ENCODE measurements around the gene TMEM63A. TPM values are rescaled to one million over a fixed set of nuclear protein-coding genes. Genes with fewer than 3 reads are reported as not detected.
"Not testable (repeated sequence)": the region's sequence is repeated elsewhere in the genome, so short reads cannot be mapped to it uniquely, and the experiment has no call there.

Gene TMEM63A
- polyA plus RNA-seq (ENCODE audit: insufficient read length in 10 of 10), result 10 to 100 TPM; 15.6 to 41.8 (median 22.4) TPM
- long read RNA-seq, donor 1, partial matches to known transcripts, result 0 of 1 reads
- long read RNA-seq, donor 1, other reads (novel, unspliced or antisense), result 0 of 1 reads
- long read RNA-seq, donor 2, result 0 reads
- long read RNA-seq, donor 3, result 0 reads
- long read RNA-seq, donor 4, result 0 reads
- long read RNA-seq, donor 5, result 0 reads
- long read RNA-seq, donor 6, full-length matches to known transcripts, result 1 of 1 reads
- long read RNA-seq, donor 6, partial matches to known transcripts, result 0 of 1 reads
- long read RNA-seq, donor 6, other reads (novel, unspliced or antisense), result 0 of 1 reads
- long read RNA-seq, donor 7, result 0 reads
- long read RNA-seq, donor 8, full-length matches to known transcripts, result 1 of 1 reads
- long read RNA-seq, donor 8, partial matches to known transcripts, result 0 of 1 reads
- long read RNA-seq, donor 8, other reads (novel, unspliced or antisense), result 0 of 1 reads
- long read RNA-seq, donor 9, result 0 reads

DNA sequence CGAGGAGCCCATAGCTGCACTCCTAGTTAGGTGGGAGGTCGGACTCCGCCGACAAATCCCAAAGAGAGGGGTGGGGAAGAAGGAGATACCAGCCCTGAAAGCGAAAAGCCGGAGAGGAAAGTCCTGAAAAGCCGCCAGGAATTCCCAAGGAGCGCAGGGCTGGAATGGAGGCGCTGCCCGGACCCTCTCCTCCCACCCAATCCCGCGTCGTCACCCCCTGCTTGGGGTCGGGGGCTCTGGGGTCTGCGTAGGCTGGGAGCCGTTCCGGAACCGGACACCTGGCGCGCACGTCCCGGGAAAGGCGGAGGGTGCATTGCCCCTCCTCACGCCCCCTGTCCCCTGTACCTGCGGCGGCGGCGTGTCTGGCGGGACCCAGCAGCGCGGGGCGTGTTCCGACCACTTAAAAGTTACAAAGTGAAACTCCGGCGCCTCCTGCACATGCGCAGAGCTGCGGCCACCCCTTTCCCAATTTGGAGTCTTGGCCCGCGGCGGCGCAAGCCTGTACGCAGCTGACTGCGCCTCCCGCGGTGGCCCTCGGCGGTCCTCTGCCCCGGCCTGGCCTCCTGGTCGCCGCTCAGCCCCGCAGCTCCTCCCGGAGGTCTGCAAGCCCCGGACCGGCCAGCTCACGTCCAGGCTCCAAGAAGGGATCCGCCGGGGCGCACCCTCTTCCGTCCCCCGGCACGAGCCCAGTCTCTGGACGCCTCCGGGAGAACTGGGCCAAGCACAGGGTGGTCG, at the start of gene TMEM63A:
Gene TMEM63A (minus strand): TSS at position 422 of the 735 bp plus-strand sequence. CDS start 4,800 bp downstream, outside the sequence.
- DNase-seq, result peak; percentile 87 to 96 (median 92)

DNA sequence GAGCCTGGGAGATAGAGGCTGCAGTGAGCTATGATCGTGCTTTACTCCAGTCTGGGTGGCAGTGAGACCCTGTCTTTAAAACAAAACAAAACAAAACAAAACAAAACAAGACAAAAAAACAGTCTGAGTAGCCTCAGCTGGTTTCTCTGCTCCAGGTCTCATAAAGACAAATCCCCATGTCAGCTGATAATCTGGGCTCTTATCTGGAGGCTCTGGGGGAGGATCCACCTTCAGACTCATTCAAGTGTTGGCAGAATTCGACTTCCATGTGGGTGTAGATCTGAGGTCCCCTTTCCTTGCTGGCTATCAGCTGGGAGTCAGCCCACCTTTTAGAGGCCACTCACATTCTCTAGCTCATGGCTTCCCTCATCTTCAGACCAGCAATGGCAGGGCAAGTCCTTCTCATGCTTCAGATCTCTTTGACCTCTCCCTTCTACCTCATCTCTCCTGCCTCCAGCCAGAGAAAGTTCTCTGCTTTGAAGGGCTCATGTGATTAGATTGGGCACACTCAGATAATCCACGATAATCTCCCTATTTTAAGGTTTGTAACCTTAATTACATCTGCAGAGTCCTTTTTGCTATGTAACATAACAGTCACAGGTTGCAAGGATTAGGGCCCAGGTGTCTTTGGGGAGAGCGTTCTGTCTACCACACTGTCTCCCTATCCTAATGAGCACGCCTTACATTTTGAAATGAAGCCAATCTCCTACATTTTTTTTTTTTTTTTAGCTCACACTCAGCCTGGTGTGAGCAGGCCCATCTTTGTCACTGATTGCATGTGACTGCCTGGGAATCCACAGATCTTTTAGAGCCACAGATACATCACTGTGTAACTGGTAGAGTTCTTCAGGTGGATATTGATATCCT, 49.3 kb upstream of the TMEM63A start:
- DNase-seq, result no peak

DNA sequence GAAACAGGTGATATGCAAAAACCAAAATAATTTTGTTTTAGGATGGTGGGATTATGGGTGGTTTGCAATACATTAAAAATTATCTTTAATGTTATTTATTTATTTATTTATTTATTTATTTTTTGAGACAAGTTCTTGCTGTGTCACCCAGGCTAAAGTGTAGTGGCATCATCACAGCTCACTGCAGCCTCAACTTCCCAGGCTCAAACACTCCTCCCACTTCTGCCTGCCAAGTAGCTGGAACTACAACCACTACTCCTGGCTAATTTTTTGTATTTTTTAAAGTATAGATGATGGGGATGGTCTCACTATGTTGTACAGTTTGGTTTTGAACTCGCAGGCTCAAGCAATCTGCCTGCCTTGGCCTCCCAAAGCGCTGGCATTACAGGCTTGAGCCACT, 48.4 kb upstream of the TMEM63A start:
- no peak for DNase-seq

DNA sequence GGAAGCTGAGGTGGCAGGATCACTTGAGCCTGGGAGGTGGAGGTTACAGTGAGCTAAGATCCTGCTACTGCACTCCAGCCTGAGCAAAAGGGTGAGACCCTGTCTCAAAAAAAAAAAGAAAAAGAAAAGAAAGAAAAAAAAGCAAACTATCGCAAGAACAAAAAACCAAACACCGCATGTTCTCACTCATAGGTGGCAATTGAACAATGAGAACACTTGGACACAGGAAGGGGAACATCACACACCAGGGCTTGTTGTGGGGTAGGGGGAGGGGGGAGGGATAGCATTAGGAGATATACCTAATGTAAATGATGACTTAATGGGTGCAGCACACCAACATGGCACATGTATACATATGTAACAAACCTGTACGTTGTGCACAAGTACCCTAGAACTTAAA, 47.3 kb upstream of the TMEM63A start:
- not testable (repeated sequence) for DNase-seq

DNA sequence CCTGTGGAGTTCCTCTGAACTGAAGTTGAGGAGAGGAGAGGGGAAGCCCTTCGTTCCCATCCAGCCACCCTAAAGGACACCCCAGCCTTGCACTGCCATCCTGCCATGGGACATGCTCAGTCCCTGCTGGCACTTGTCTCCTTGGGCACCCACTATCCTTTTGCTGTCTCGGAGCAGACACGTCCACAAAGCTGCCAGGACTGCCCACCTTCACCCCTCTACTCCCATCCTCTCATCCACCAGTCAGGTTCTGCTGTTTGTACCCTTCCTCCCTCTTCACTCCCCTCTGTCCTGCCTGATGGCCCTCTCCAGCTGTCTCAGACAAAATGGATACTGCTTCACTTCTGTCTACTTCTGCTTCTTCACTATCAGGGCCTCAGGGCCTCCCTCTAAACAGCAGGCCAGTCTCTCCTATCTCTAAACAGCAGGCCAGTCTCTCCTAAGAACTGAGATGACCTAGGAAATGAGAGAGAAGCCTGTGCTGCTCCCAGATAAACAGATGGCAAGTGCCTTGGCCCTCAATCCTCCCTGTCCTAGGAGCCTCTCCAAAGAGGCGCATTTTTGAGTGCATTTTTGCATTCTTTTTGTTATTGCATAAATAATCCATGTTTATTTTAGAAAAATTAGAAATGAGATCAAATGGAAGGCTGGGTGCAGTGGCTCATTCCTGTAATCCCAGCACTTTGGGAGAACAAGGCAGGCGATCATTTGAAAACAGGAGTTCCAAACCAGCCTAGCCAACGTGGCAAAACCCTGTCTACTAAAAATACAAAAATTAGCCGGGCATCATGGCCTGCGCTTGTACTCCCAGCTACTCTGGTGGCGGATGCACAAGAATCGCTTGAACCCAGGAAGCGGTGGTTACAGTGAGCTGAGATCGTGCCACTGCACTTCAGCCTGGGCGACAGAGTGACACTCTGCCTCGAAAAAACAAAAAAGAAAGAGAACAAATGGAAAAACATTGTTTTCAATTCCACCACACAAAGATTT, 46.3 kb upstream of the TMEM63A start:
- DNase-seq, result no peak

DNA sequence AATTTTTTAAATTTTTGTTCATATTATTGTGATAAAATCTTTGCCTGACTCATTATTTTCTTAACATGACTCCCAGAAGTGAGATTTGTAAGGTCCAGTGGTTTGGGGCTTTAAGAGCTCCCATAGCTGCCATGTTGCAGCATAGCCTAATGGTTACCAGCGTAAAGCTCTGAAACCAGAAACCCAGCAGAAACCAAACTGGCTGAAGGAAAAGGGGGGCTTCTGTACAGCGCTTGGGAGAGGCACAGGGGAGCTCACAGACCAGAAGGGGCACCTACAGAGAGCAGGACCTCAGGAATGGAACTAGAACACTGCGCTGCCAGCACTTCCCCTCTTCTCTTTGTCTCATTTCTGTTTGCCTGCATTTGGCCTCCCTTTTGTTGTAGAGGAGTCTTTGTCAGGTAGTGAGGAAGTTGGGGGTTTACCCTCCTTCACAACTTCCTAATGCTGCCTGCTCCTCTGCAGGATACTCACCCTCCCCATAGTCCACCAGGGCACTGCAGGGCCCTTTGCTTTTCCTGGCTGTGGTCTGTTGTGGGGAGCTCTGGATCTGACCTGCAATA, 44.5 kb upstream of the TMEM63A start:
- no peak for DNase-seq

DNA sequence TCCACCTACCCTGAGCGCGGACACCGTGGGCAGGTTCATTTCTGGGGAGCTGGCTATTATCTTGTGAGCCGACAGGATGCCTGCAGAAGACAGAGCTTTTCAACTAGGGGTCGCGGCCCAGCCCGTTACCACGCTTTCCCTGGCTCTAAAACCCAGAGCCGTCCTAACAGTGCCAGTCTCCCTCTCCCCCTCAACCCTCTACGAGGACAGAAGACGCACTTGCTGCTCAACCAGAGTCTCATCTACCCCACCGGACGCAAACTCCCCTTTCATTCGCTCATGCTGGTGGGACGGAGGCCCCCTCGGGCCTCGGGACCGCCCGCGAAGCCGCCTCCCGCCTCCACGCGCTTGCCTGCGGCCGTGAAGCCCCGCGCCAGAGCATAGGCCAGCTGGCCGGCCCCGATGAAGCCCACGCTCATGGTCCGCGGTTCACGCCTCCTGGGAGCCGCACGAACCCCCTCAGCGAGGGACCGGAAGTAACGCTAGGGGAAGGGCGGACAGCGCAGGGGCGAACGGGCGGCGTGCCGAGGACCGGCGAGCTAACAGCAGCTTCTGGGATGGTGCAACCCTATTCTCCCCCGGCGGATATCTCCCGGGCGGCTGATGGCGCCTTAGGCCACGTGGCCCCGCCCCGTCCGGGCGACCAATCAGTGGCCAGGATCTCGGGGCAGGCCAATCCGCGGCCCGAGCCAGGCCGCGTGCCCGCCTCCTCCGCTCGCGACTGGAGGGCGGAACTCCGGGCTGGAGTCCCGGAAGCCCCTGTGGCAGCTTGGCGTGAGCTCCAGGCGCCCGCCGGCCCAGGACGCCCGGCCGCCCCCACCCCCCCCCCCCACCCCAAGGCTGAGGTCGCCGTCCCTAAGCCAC, 41.7 kb upstream of the TMEM63A start, which contains the start of gene PYCR2:
Gene PYCR2 (minus strand): TSS at position 559 of the 864 bp plus-strand sequence. CDS start 140 bp downstream, at position 419.
- peak; percentile 96 to 97 (median 96) for DNase-seq

DNA sequence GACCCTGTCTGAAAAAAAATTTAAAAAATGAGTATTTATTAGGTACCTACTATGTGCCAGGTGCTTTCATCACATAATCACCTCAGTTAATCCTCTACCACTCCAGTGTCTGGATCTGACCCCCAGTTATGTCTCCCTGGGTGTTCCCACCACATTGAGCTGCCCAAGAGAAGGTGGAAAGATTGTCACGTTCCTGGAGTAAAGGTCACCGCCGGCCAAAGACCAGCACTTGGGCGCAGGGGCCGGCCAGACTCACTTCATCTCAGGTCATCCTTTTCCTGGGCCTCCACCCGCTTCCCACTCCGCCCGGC, 41.2 kb upstream of the TMEM63A start:
- no peak for DNase-seq

DNA sequence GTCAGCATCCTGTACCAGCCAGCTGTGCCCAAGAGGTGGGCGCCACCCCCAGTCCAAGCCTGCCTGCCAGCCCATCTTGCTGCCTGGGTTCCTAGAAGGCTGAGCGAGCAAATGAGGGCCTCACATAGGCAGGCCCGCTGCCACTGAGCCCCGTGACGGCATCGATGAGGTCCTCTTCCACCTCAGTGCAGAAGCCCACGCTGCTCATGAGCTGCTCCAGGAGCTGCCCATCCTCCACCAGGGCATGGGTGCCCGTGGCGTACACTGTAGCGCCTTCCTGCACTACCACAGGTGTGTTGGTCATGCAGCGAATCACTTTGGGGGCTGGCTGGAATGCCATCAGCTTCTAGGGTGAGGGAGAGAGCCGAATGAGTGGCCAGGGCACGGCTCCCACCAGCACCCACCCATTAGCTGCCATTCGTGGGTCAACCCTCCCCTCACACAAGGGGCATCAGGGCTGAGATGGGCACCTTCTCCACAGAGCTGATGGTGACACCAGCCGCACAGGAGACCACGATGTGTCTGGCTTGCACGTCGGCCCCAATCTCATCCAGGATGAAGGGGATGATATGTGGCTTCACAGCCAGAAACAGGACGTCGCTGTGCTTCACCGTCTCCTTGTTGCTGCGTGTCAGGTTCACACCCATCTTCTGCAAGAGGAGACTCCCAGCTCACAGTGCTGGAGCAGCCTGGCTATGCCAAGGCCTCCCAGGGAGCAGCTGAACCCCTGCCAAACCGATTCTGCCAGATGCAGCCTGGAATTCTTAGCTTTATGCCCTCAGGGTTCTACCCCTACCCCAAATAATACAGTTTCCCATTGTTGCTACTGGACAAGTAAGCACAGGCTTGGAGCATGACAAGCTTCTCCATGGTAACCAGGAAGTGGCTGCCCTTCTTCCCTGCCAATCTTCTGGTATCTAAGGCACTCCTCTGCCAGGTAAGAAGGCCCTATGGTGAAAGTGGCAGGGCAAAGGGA, 39.8 kb upstream of the TMEM63A start:
- DNase-seq, result no peak

DNA sequence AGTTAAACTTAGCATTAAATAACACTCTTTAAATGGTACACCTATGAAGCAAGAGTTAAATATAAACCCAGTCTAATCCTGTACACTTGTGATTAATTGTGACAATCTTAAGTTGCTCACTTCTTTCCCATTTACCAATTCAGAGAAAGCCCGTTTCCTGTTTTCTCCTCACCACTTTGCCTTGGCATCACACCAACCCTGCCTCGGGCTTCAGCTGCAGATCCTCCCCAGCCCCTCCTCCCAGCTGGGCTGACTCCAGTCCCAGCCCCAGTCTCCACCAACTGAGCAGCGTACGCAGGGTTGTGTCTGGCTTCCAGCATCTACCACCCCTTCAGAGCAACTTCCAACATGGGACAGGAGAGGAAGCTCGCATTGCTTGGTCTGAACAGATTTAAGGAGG, 37.7 kb upstream of the TMEM63A start:
- DNase-seq, result no peak

DNA sequence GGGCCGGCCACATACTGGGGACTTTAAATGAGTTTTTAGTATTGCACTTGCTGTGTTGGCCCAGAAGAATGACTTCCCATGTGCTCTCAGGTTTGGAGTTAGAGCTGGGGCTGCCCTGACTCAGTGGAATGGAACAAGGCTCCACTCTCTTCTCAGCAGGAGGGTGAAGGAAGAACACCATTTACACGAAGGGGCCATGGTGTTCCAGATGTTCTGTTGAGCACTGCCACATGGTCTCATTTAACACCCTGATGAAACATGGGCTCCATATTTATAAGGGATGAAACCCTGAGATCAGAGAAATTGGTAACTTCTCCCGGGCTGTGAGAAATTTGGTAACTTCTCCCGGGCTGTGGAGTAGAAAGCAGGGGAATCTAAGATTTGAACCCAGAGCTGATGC, 36.1 kb upstream of the TMEM63A start:
- DNase-seq, result no peak

DNA sequence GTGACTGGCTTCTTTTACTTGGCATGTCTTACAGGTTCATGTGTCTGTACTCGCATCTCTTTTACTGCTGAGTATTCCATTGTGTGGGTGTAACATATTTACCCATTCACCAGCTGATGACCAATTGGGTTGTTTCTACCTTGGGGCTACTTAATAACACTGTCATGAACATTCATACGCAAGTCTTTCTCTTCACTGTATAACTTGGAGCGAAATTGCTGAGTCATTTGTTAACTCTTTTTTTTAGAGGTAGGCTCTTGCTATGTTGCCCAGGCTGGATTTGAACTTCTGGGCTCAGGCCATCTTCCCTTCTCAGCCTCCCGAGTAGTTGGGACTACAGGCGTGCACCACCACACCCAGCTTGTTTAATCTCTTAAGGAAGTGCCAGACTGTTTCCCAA, 35.4 kb upstream of the TMEM63A start:
- DNase-seq, result no peak

DNA sequence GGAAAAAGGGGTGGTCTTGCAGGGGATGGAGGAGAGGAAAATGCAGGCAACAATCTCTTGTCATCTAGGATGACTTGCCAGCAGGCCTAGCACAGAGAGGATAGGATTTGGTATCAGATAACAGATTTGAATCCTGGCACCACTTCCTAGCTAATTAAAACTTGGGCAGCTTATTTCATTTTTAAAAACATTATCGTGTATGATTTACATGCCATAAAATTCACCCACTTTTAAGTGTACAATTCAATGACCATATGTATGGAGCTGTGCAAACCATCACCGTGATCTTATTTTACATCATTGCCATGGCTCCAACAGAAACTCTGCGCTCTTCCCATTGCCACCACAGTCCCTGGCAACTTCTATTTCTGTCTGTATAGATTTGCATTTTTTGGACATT, 34.9 kb upstream of the TMEM63A start:
- no peak for DNase-seq

DNA sequence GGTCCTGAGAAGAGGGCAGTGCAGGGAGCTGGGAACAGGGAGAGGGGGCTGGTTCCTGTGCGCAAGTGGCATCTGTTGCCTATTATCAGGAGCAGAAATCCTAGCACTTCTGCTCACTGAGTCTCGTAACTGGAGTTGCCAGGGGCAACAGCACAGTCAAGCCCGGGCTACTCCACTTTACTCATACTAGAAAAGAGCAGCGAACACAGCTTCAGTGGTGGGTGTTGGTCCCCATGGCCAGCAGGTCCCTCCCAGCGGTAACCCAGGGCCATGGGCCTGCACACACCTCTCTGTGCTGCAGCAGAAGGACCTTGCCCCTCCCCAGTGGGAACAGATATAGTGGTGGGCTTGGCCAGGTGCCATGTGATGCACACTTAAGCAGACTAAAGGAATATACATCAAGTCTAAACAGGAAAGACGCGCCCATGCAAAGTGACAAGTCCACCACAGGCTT, 33.4 kb upstream of the TMEM63A start:
- no peak for DNase-seq

DNA sequence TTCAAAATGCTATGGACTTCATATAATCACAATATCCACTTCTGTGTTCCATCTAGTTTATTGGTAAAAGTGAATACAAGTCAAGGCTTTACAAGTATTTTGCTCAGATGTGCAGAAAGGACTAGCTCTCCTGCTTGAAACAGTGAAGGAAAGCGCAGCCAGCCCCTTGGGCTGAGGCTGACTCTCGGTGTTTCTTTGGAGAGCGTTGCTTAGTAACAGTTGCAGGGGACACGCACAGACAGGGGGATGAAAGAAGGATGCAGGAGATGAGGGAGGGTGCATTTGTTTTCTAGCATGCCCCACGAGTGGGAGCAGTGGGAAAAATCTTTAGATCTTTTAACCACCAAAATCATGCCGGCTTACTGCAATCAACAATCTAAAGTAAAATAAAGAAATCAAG, 32.8 kb upstream of the TMEM63A start:
- no peak for DNase-seq

DNA sequence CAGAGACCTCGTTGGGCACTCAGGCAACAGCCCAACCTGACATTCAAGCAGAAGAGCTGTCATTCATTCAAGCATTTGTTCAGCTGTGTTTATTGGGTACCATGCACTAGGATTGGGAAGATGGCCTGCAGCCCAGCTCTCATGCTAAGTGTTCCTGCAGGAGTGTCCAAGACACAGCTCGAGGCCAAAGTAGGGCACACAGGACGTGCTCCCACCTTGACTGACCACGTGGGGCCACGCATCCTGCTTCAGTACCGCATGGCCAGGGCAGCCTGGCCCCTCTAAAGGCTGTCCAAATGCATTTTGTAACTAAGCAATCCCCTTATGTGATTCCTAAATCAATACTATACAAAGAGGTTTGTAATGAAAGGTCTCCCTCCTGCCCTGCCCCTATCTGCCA, 32.2 kb upstream of the TMEM63A start:
- no peak for DNase-seq

DNA sequence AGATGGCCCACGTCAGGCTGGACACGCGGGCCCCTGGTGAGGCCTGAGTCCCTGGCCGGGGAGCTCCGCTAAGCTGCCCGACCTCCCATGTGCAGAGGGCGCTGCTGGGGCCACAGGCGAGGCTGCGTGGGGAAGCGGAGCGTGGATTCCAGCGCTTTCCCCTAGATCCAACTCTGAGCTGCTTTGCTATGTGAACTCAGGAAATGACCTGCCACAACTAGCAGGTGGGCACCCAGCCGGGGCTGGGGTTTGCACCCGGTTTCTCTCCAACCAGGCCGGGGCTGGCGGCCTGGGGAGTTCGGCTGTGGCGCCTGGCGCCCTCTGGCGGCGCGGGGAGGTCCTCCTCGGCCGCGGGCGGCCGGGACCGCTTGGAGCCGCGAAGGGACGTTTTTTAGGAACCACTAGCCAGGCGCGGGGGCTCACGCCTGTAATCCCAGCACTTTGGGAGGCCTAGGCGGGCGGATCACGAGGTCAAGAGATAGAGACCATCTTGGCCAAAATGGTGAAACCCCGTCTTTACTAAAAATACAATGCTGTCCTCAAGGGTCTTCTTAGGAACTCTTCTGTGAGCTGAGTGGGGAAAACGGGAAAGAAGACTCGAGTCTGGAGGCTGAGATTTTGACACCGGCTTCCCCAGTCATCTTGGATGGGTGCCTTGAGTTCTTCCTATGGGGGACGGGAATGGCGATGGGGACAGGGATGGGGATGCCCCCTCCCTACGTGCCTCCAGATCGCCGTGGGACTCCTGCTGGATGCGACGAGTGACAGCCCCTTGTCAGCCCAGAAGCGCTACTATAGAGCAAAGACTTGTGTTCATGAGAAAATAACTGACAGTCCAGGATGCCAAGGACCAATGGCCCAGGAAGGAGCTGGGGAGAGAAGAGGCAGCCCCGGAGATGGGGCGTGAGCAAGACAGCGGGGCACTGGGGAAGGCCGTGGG, 29.3 kb upstream of the TMEM63A start:
- peak; percentile 30 to 87 (median 71) for DNase-seq
